K562 (cell line): ENCODE data around the gene VPS13D. TPM values are rescaled to one million over a fixed set of nuclear protein-coding genes. Genes with fewer than 3 reads are reported as not detected.

Experiments used
- ASH1L ChIP-seq: fragments of 450-650 bp; IDR thresholded peaks from 2 replicates; pipeline ENCODE4 v1.6.1; 2018; ENCODE audit warnings: borderline replicate concordance, mild to moderate bottlenecking, low read depth; ENCODE audit not compliant: partially characterized antibody
- BCOR ChIP-seq: fragments of 450-650 bp; IDR thresholded peaks from 2 replicates; pipeline ENCODE4 v1.6.1; 2016
- C11orf30 ChIP-seq: fragments of 450-650 bp; IDR thresholded peaks from 2 replicates; pipeline ENCODE4 v1.6.1; 2016; ENCODE audit warnings: low read depth, mild to moderate bottlenecking
- CHCHD3 ChIP-seq: fragments of 250-450 bp; sonication (Bioruptor Pico); IDR thresholded peaks from 2 replicates; pipeline ENCODE4 v2.1.2; 2022; ENCODE audit warnings: mild to moderate bottlenecking
- GATA2 ChIP-seq: sonication (generic); formaldehyde crosslinking; IDR thresholded peaks from 2 replicates; pipeline ENCODE4 v1.4.0; 2020; ENCODE audit warnings: mild to moderate bottlenecking, missing genetic modification reagents
- HDAC2 ChIP-seq: fragments of 450-650 bp; IDR thresholded peaks from 2 replicates; pipeline ENCODE4 v1.6.1; 2016; ENCODE audit warnings: mild to moderate bottlenecking
- HMG20B ChIP-seq: fragments of 250-450 bp; sonication (Bioruptor Pico); IDR thresholded peaks from 2 replicates; pipeline ENCODE4 v1.5.0; 2021; ENCODE audit warnings: mild to moderate bottlenecking
- ILK ChIP-seq: fragments of 450-650 bp; IDR thresholded peaks from 2 replicates; pipeline ENCODE4 v1.6.1; 2016; ENCODE audit warnings: missing genetic modification characterization, low read depth, mild to moderate bottlenecking, missing compliant biosample characterization, moderate library complexity, borderline replicate concordance
- SMARCA5 ChIP-seq: fragments of 450-650 bp; IDR thresholded peaks from 2 replicates; pipeline ENCODE4 v1.6.1; 2016
- TCF3 ChIP-seq: sonication (generic); formaldehyde crosslinking; IDR thresholded peaks from 2 replicates; pipeline ENCODE4 v1.4.0; 2020; ENCODE audit warnings: mild to moderate bottlenecking, missing genetic modification reagents
- ZNF146 ChIP-seq: IDR thresholded peaks from one replicate; pipeline ENCODE4 v1.6.1; 2018; ENCODE audit warnings: missing compliant biosample characterization; ENCODE audit not compliant: unreplicated experiment
- ZNF212 ChIP-seq: fragments of 450-650 bp; formaldehyde crosslinking; IDR thresholded peaks from 2 replicates; pipeline ENCODE4 v1.4.0; 2020; ENCODE audit warnings: mild to moderate bottlenecking
- ZNF232 ChIP-seq: sonication (generic); formaldehyde crosslinking; IDR thresholded peaks from 2 replicates; pipeline ENCODE4 v1.8.0; 2022; ENCODE audit warnings: mild to moderate bottlenecking, missing genetic modification reagents
- ZNF316 ChIP-seq: fragments of 450-650 bp; IDR thresholded peaks from 2 replicates; pipeline ENCODE4 v1.6.1; 2016
- ZNF507 ChIP-seq: conservative IDR thresholded peaks from 2 replicates; pipeline ENCODE4 v1.6.1; 2017; ENCODE audit warnings: missing genetic modification characterization, missing compliant biosample characterization
- ZNF75A ChIP-seq: fragments of 450-650 bp; formaldehyde crosslinking; IDR thresholded peaks from 2 replicates; pipeline ENCODE4 v1.4.0; 2020; ENCODE audit warnings: mild to moderate bottlenecking
- polyA plus RNA-seq, 8 experiments: library from polyadenylated mRNA; depleted of rRNA in 4 of 8; stranded (reverse) in 5 of 8; unstranded in 3 of 8; fragments of >200 nt; fragmentation: Nextera tagmentation in 2 of 8; fragmentation: Illumina TruSeq in 1 of 8; extraction: Ambion mirVana in 2 of 8; extraction: Trizol in 1 of 8; gene quantifications; 2 replicates each; pipeline versions ENCODE4 v1.2.1 to v1.2.3, GENCODE V29; 2011 to 2014; ENCODE audit warnings: inconsistent platforms in 1 of 8, missing spikeins in 1 of 8
- total RNA-seq, 7 experiments: library from RNA; depleted of rRNA in 6 of 7; stranded (reverse); fragments of >200 nt in 6 of 7; fragmentation: Illumina TruSeq in 2 of 7; extraction: Trizol in 2 of 7; gene quantifications; 2 replicates each; pipeline versions ENCODE4 v1.2.1 to v1.2.3, GENCODE V29; 2011 to 2021; ENCODE audit warnings: low replicate concordance in 1 of 7
- TF ChIP-seq, protein P1 (sequence below): IDR thresholded peaks from 2 replicates; pipeline ENCODE4 v1.6.1; 2011; ENCODE audit not compliant: insufficient read length; ENCODE audit errors: extremely low read depth
- TF ChIP-seq, protein P2 (sequence below): fragments of 250-450 bp; sonication (Bioruptor Pico); IDR thresholded peaks from 2 replicates; pipeline ENCODE4 v1.9.0; 2021; ENCODE audit warnings: mild to moderate bottlenecking
- TF ChIP-seq, protein P3 (sequence below): fragments of 250-450 bp; sonication (Bioruptor Pico); IDR thresholded peaks from 2 replicates; pipeline ENCODE4 v1.4.0; 2020
- TF ChIP-seq, protein P4 (sequence below): sonication (generic); formaldehyde crosslinking; IDR thresholded peaks from 2 replicates; pipeline ENCODE4 v1.9.0; 2022; ENCODE audit warnings: mild to moderate bottlenecking, missing genetic modification reagents
- TF ChIP-seq, protein P5 (sequence below), 3 experiments: IDR thresholded peaks in 2 of 3; conservative IDR thresholded peaks in 1 of 3; 2 replicates each; pipeline ENCODE4 v1.5.1; 2011 to 2012; ENCODE audit warnings: low read length in 3 of 3, mild to moderate bottlenecking in 3 of 3, control low read depth in 2 of 3, improper control_type of control experiment in 1 of 3, inconsistent platforms in 1 of 3, low read depth in 1 of 3, mixed read lengths in 1 of 3, moderate library complexity in 1 of 3; ENCODE audit not compliant: insufficient read depth in 2 of 3

The VPS13D gene
- total and polyA plus RNA-seq, 9 of the 15 experiments (the other 6 are each of a cell fraction or from before 2014, with no cell fraction given): 6.1 to 51.5 (median 38.5) TPM

DNA sequence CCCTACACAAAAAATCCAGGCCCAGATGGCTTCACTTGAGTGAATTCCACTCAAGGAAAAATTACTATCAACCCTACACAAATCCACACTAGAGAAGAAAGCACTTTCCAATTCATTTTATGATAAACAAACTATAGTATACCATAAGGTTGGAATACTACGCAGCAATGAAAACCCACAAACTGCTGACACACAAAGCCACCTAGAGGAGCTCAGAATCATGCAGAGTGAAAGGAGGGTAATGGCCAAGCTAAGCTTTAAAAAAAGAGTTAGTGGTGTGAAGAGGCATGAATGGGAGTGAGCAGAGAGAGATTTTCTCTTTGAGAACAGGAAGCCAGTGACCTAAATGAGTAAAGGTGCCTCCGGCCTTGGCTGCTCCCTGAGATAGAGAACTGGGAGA is 294.4 kb downstream of the VPS13D start (continued):
- no peak for TF ChIP-seq HMG20B (CRISPR knock-in tag)
- TF ChIP-seq C11orf30: 0 out of 2 replicates have a peak, but pooled peaks have one; percentile 6
- TF ChIP-seq BCOR: peak; percentile 83
- no peak for TF ChIP-seq TCF3 (CRISPR knock-in tag)
- TF ChIP-seq, protein P1, sequence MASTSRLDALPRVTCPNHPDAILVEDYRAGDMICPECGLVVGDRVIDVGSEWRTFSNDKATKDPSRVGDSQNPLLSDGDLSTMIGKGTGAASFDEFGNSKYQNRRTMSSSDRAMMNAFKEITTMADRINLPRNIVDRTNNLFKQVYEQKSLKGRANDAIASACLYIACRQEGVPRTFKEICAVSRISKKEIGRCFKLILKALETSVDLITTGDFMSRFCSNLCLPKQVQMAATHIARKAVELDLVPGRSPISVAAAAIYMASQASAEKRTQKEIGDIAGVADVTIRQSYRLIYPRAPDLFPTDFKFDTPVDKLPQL: no peak
- TF ChIP-seq, protein P2, sequence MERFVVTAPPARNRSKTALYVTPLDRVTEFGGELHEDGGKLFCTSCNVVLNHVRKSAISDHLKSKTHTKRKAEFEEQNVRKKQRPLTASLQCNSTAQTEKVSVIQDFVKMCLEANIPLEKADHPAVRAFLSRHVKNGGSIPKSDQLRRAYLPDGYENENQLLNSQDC (CRISPR knock-in tag): no peak
- TF ChIP-seq, protein P3, sequence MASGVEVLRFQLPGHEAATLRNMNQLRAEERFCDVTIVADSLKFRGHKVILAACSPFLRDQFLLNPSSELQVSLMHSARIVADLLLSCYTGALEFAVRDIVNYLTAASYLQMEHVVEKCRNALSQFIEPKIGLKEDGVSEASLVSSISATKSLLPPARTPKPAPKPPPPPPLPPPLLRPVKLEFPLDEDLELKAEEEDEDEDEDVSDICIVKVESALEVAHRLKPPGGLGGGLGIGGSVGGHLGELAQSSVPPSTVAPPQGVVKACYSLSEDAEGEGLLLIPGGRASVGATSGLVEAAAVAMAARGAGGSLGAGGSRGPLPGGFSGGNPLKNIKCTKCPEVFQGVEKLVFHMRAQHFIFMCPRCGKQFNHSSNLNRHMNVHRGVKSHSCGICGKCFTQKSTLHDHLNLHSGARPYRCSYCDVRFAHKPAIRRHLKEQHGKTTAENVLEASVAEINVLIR (CRISPR knock-in tag): no peak
- TF ChIP-seq ZNF507 (tag): no peak
- TF ChIP-seq ZNF75A (CRISPR knock-in tag): no peak
- no peak for TF ChIP-seq ASH1L
- peak; percentile 44; the same call in 1 of the 2 replicates for TF ChIP-seq HDAC2
- 0 out of 2 replicates have a peak, but pooled peaks have one; percentile 50 for TF ChIP-seq SMARCA5
- TF ChIP-seq CHCHD3 (CRISPR knock-in tag): no peak
- TF ChIP-seq, protein P4, sequence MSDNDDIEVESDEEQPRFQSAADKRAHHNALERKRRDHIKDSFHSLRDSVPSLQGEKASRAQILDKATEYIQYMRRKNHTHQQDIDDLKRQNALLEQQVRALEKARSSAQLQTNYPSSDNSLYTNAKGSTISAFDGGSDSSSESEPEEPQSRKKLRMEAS: no peak
- TF ChIP-seq, protein P5, sequence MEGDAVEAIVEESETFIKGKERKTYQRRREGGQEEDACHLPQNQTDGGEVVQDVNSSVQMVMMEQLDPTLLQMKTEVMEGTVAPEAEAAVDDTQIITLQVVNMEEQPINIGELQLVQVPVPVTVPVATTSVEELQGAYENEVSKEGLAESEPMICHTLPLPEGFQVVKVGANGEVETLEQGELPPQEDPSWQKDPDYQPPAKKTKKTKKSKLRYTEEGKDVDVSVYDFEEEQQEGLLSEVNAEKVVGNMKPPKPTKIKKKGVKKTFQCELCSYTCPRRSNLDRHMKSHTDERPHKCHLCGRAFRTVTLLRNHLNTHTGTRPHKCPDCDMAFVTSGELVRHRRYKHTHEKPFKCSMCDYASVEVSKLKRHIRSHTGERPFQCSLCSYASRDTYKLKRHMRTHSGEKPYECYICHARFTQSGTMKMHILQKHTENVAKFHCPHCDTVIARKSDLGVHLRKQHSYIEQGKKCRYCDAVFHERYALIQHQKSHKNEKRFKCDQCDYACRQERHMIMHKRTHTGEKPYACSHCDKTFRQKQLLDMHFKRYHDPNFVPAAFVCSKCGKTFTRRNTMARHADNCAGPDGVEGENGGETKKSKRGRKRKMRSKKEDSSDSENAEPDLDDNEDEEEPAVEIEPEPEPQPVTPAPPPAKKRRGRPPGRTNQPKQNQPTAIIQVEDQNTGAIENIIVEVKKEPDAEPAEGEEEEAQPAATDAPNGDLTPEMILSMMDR (IDR thresholded peaks at IDR 0.05 in 2 of 3, conservative IDR thresholded peaks at IDR 0.05 in 1 of 3; ENCODE audit: insufficient read depth in 2 of 3, low read depth in 1 of 3, low read length in 3 of 3): no peak
- TF ChIP-seq ZNF316: no peak
- no peak for TF ChIP-seq ILK (tag)
- no peak for TF ChIP-seq ZNF212
- no peak for TF ChIP-seq ZNF232
- TF ChIP-seq GATA2 (CRISPR knock-in tag): no peak
- peak; percentile 100 for TF ChIP-seq ZNF146
